ENCODE results near the gene ARHGEF17.

- no peak for TF ChIP-seq SNAI2 (CRISPR knock-in tag; IDR thresholded peaks at IDR 0.05)
- TF ChIP-seq ZFP3 (CRISPR knock-in tag; IDR thresholded peaks at IDR 0.05), result no peak
- no peak for TF ChIP-seq ZC3H10 (CRISPR knock-in tag; IDR thresholded peaks at IDR 0.05)
- no peak for TF ChIP-seq RARB (CRISPR knock-in tag; IDR thresholded peaks at IDR 0.05)
- TF ChIP-seq, protein P1, sequence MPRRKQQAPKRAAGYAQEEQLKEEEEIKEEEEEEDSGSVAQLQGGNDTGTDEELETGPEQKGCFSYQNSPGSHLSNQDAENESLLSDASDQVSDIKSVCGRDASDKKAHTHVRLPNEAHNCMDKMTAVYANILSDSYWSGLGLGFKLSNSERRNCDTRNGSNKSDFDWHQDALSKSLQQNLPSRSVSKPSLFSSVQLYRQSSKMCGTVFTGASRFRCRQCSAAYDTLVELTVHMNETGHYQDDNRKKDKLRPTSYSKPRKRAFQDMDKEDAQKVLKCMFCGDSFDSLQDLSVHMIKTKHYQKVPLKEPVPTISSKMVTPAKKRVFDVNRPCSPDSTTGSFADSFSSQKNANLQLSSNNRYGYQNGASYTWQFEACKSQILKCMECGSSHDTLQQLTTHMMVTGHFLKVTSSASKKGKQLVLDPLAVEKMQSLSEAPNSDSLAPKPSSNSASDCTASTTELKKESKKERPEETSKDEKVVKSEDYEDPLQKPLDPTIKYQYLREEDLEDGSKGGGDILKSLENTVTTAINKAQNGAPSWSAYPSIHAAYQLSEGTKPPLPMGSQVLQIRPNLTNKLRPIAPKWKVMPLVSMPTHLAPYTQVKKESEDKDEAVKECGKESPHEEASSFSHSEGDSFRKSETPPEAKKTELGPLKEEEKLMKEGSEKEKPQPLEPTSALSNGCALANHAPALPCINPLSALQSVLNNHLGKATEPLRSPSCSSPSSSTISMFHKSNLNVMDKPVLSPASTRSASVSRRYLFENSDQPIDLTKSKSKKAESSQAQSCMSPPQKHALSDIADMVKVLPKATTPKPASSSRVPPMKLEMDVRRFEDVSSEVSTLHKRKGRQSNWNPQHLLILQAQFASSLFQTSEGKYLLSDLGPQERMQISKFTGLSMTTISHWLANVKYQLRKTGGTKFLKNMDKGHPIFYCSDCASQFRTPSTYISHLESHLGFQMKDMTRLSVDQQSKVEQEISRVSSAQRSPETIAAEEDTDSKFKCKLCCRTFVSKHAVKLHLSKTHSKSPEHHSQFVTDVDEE (CRISPR knock-in tag; IDR thresholded peaks at IDR 0.05), result no peak
Observed at GRCh38 chr11:73267906-73268540, 40.1 kb upstream of the ARHGEF17 start.

All from SK-N-SH treated with all-trans-retinoic acid at 6 μM for 48 hours (cell line).